HG03039 (cell line): Measurements from ENCODE around the gene APRT.
"Not testable (repeated sequence)": the region's sequence is repeated elsewhere in the genome, so short reads cannot be mapped to it uniquely, and the experiment has no call there.

Source experiments
- ATAC-seq: cut with Tn5 transposase; IDR thresholded peaks from one replicate; pipeline ENCODE4 v1.9.1; 2021; ENCODE audit warnings: mild to moderate bottlenecking, moderate library complexity; ENCODE audit not compliant: unreplicated experiment

Gene APRT

GRCh38 chr16:88790312-88791211, 21.2 kb downstream of the APRT start:
- ATAC-seq = no peak

- no peak for ATAC-seq
These were observed 22.1 kb downstream of the APRT start for GRCh38 chr16:88789594-88789993.

- not testable (repeated sequence) for ATAC-seq
These were observed 23.0 kb downstream of the APRT start for GRCh38 chr16:88788749-88789148.

- no peak for ATAC-seq
These were observed 24.0 kb downstream of the APRT start for GRCh38 chr16:88787579-88788314.

GRCh38 chr16:88785106-88785924, 26.4 kb downstream of the APRT start, which contains the start of gene PIEZO1:
TSS of gene PIEZO1 (minus strand) at chr16:88785220. CDS start at chr16:88784964, 256 bp downstream.
- no peak for ATAC-seq

GRCh38 chr16:88784856-88785105, 26.9 kb downstream of the APRT start:
- no peak for ATAC-seq

- ATAC-seq = no peak
These were observed 27.5 kb downstream of the APRT start for GRCh38 chr16:88784074-88784855.

GRCh38 chr16:88783391-88784073, 28.2 kb downstream of the APRT start:
- ATAC-seq = no peak

GRCh38 chr16:88782454-88783390, 29.0 kb downstream of the APRT start:
- no peak for ATAC-seq

- ATAC-seq = no peak
These were observed 30.3 kb downstream of the APRT start for GRCh38 chr16:88781140-88782077.

- no peak for ATAC-seq
These were observed 31.3 kb downstream of the APRT start for GRCh38 chr16:88780142-88781062.

- no peak for ATAC-seq
These were observed 32.2 kb downstream of the APRT start for GRCh38 chr16:88779406-88780141.

GRCh38 chr16:88778541-88779065, 33.1 kb downstream of the APRT start:
- no peak for ATAC-seq

- no peak for ATAC-seq
These were observed 33.5 kb downstream of the APRT start for GRCh38 chr16:88778271-88778525.

GRCh38 chr16:88777471-88778270, 34.1 kb downstream of the APRT start:
- ATAC-seq = no peak
